GM19468 (cell line): ENCODE results near the gene ADAMTS8.

Experiments used
- ATAC-seq: cut with Tn5 transposase; IDR thresholded peaks from one replicate; pipeline ENCODE4 v1.9.1; 2021; ENCODE audit warnings: mild to moderate bottlenecking, moderate library complexity, moderate number of reproducible peaks; ENCODE audit not compliant: unreplicated experiment; ENCODE audit errors: extremely low read depth

Gene ADAMTS8

GRCh38 chr11:130403967-130404366, 24.4 kb downstream of the ADAMTS8 start:
- no peak for ATAC-seq

DNA sequence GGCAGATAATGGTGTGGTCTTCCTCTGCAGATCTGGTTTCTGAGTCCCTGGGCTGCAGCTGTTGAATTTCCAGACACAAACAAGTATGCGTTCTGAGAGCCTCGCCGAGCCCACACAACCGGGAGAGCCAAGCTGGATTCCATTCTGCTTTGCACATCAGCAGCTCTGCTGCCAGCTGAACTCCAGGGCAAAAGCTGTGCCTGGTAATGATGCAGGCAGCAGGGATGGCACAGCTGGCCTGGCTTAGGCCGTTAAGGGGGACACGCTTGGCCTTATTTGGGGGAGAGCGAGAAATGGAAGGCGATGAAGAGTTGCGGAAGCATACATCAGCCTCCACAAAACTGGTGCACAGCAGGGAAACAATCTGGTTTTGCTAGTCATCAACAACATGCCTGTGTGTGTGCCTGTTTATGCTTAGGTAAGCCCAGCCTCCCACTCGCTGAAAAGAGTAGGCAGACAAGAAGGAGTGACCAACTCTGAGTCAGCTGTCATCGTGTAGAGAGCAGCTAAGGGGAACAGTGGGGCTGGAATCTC, 25.1 kb downstream of the ADAMTS8 start:
- no peak for ATAC-seq

GRCh38 chr11:130402570-130402969, 25.8 kb downstream of the ADAMTS8 start:
- no peak for ATAC-seq

DNA sequence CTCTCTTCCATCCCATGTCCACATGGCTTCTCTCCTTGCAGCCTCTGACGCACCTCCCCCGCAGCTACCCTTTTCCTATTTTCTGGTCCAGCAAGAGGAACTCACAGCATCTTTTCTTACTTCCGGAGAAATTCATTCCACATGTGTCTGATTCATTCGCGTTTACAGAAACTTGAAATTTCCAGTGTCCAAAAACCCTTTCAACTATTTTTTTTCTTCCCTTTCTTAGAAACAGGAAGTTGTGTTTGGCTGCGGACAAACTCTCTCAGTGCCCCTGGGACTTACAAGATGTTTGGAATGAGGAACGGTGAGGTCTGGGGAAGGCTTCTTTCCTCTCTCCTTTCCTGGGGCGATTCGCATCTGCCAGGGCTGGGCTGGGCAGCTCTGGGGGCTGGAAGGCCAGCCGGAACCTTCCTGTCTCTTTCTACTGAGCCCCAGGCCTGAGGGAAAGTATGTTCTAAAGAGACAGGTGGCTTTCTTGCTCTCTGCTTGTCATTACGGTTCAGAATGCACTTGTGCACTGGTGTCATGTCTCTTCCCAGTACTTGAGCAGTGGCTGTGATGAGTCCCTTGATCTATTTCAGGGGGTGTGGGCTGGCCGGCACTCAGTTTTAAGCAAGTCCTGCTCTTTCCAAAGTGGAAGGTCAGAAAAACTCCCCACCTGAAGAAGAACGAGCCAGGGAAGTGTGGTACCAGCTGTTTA, 27.5 kb downstream of the ADAMTS8 start:
- ATAC-seq, result no peak

- no peak for ATAC-seq
Observed at GRCh38 chr11:130399196-130399595, 29.2 kb downstream of the ADAMTS8 start.

- ATAC-seq, result no peak
Observed at GRCh38 chr11:130397780-130398179, 30.6 kb downstream of the ADAMTS8 start.

- ATAC-seq, result no peak
Observed at GRCh38 chr11:130396965-130397364, 31.4 kb downstream of the ADAMTS8 start.

- ATAC-seq, result no peak
Observed at GRCh38 chr11:130394615-130395014, 33.8 kb downstream of the ADAMTS8 start.

DNA sequence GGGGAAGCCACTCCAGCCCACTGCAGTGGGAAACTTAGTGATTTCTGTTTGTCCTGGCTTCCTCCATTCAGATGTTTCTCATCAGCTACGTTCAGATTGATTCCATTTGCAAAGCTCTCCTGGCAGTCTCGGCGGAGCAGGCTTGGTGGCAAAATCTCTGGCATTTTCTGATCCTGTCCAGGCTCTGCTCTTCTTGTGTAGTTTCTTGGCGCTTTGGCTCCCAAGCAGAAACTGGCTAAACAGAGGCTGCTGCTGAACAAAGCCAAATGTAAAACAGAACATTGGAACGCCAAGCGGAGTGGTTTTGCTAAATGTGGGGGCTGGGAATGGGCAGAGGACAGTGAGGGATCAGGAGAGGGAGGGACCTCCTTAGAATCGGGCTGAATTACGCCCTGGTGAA, 36.7 kb downstream of the ADAMTS8 start:
- no peak for ATAC-seq

DNA sequence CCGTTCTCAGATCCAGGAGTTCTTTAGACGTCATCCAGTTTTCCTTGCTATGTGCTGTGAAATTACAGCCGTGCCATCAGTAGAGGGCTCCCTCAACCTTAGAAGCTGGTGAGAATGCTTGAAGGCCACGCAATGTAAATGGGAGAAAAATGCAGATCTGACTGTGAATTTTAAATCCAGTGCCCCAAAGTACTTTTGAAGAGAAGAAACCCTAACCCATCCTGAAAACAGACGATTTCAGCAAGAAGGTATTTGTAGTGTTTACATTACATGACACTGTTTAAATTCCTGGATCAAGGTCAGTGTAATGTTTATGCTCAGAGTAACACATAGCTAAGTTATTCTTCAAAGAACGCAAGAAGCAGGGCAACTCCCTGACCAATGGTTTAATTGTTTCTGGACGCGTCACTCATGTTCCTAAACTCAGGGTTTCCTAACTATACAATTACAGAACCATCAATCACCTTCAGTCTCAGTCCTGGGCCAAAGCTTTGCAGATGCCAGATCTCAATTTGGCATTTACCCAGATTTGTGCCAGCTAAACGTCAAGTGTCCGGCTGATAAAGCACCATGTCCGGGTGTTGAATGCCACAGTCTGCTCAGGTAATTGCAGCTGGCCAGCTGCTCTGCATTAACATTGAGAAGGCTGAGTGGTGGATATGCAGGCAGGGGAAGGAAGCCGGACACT, 38.2 kb downstream of the ADAMTS8 start:
- no peak for ATAC-seq

- no peak for ATAC-seq
Observed at GRCh38 chr11:130389335-130389935, 39.0 kb downstream of the ADAMTS8 start.

GRCh38 chr11:130388607-130389205, 39.7 kb downstream of the ADAMTS8 start:
- no peak for ATAC-seq

GRCh38 chr11:130386056-130386455, 42.4 kb downstream of the ADAMTS8 start:
- ATAC-seq, result no peak

GRCh38 chr11:130383344-130384211, 44.8 kb downstream of the ADAMTS8 start:
- ATAC-seq, result no peak

GRCh38 chr11:130381317-130381716, 47.1 kb downstream of the ADAMTS8 start:
- ATAC-seq, result no peak

- ATAC-seq, result no peak
Observed at GRCh38 chr11:130380778-130381177, 47.6 kb downstream of the ADAMTS8 start.

GRCh38 chr11:130379276-130379675, 49.1 kb downstream of the ADAMTS8 start:
- ATAC-seq, result no peak

DNA sequence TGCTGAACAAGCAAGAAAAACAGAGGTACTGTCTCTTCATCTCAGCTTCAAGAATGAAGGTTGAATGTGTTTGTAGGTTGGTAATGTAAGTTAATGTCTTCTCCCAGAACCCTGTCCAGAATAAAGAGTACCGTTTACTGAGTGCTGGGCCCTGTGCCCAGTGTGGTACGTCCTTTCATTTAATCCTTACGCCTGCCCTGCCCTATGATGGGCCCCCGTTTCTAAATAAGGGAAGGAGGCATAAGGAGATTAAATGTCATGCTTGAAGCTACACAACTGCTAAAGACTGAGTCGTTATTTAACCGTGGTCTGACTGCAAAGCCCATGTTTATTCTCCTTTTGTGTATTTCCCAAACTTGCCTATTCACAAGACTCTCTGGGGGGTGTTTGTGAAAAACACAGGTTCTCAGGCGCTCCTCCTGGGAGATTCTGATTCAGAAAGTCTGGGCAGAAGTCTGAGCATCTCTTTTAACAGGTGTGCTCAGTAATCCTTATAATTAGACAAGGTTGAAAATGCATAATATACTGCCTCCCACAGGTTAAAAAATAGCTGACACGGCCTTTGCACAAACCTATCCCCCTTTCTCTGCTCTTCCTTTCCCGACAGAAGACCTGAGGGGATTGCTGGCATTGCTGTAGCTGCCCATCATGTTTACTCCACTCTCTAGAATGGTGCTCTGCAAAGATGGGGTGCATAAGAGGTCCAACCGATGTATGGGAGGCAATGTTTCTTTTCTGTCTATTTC, 57.4 kb downstream of the ADAMTS8 start:
- no peak for ATAC-seq

DNA sequence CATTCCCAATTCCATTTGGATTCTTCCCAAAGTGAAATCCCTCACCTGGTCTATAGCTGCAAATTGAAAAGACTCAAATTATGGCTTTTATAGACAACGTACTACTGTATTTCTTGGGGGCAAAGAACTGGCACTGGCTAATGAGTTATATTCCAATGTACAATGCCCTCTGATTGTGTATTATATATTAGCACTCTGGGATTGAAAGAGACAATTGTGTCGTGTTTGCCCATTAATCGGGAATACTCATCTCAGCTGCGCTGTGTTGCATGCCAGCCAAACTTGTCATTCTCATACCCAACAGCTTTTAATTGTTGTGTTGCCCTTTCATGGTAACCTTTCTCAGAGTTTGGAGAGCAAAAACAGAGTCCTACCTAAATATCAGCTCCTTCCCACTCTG, 58.7 kb downstream of the ADAMTS8 start:
- no peak for ATAC-seq
